Stimulated activated CD8-positive, alpha-beta memory T cell treated with anti-CD3 and anti-CD28 coated beads, Interleukin-7, amount 100 ng/mL, for 48 hours (primary cell): Measurements from ENCODE around the gene ZFP36.

Experiments
- DNase-seq, 2 donors: peaks; one replicate each; pipeline ENCODE4 v3.0.0-alpha.2; 2020; ENCODE audit warnings: low read depth in 1 of 2; ENCODE audit errors: extremely low read depth in 1 of 2

Gene ZFP36

GRCh38 chr19:39405261-39405957 lies 1.2 kb upstream of the ZFP36 start:
- DNase-seq, result no peak

- peak; percentile 68 to 89 for DNase-seq
These were observed 540 bp upstream of the ZFP36 start for GRCh38 chr19:39405958-39406655.

DNA sequence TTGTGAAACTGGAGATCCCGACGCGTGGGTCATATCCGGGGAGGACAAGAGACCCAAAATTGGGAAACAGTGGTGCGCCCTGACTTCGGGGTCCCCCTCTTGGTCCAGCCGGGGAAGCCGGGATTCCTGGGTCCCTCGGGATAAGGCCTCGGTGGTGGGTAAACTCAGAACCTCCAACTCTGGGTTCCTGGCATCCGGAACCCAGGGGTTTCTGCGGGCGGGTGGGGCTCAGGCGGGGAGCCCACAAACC lies 688 bp downstream of the ZFP36 start:
- no peak for DNase-seq

- DNase-seq, result no peak
These were observed 1.2 kb downstream of the ZFP36 start for GRCh38 chr19:39407660-39408391.

GRCh38 chr19:39408392-39409207 lies 2.0 kb downstream of the ZFP36 start:
- DNase-seq, result no peak

DNA sequence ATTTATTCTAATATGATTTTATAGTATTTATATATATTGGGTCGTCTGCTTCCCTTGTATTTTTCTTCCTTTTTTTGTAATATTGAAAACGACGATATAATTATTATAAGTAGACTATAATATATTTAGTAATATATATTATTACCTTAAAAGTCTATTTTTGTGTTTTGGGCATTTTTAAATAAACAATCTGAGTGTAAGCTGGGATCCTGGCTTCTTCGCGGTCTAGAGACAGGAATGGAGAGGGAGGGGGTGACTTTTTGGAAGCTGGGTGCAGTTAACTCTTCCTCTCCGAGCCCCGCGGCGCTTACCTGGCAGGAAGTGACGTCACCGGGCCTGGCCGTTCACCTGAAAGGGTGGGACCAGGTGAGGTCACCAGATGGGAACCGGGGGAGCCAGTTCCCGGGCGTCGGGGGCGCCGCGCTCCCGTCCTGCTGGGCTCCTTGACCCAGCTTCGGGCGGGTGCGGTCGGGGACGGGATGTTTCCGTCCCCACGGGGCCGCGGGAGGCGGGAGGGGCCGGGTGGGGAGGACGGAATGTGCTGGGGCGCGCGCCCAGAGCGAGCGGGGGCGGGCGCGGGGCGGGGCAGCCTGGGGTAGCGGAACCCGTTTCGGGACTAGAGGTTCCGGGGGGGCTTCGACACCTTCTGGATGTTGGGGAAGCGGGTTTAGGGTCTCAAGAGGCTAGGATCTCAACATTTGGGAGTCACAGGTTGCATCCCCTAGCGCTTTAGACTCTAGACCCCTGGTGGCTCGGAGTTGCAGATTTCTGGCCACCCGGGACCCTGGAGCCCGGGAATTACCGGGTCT lies 2.8 kb downstream of the ZFP36 start:
- peak in 1 of 2 donors; percentile 84 for DNase-seq

- no peak for DNase-seq
These were observed 3.6 kb downstream of the ZFP36 start for GRCh38 chr19:39410017-39410830.

DNA sequence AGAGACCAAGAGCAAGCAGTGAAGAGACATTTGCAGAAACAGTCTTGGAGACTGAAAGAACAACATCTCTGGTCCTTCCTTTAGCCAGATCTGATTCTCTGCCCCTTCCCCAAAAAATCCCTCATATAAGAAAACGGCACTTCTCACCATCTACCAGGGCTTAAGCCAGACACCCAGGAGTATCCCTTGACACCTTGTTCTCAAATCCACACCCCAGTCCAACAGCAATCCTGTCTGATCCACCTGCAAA lies 4.1 kb downstream of the ZFP36 start:
- DNase-seq, result no peak

DNA sequence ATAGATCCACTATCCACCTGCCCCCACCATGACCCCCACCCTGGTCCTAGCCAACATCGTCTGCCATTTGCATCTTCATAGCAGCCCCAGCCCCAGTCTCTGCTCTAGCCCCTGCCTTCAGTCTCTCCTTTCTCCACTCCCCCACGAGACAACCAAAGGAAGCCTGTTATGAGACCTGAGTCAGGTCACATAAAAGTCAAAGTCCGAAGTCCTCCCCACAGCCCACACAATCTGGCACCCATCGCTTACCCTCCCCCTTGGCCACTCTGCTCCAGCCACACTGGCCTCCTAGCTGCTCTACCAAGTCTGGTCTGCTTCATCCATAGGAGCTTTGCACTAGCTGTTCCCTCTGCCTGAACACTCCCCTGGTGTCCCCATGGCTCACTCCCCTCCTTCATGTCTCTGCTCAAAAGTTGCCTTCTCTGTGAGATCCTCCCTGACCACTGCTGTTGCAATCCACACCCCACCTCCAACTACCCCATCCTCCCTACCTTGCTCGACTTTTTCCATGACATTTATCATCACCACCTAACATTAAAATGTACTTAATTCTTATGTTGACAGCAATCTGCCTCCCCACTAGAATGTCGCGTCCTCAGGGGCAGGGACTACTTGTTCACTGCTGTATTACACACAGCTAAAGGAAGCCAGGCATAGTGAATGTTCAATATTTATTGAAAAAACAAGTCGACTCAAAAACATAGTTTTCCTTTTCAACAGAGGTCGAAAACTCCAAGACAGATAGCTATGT lies 4.6 kb downstream of the ZFP36 start:
- no peak for DNase-seq

GRCh38 chr19:39411832-39412099 lies 5.1 kb downstream of the ZFP36 start:
- DNase-seq, result peak; percentile 67 to 85

GRCh38 chr19:39412100-39412866 lies 5.6 kb downstream of the ZFP36 start, which contains the start of gene PLEKHG2:
Gene PLEKHG2 (plus strand): TSS chr19:39412669. CDS start chr19:39414087, 1,418 bp downstream.
- DNase-seq, result peak; percentile 90 to 95

GRCh38 chr19:39412867-39413271 lies 6.2 kb downstream of the ZFP36 start:
- DNase-seq, result no peak

DNA sequence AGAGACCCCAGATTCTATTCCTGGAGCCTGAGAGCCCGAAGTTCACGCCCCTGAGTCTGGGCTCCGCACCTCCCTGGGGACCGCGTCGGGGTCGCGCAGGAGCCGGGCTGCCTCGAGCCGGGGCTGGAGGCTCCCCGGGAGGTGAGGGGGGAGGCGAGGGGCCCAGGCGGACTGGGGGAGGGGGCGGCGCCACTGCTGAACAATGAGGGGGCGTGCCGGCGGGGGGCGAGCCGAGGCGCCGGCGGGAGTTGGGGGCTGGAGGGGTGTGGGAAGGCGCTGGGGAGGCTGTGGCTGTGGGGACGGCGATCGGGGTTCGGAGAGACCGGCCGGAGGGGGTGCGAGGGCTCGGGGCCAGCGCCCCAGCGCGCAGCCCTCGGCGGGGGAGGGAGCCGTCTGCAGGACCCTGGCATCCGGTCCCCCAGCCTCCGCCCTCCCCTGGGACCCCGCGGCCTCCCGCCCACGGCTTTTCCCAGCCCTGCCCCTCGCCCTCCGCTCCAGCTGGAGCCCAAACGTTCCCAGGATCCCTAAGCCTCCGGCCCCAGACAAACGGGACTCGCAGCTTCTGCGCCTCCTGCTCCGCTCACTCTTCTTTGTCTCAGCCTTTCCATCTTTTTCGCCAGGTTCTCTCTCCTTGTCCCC lies 6.7 kb downstream of the ZFP36 start:
- DNase-seq, result no peak

GRCh38 chr19:39413911-39414608 lies 7.4 kb downstream of the ZFP36 start:
- no peak for DNase-seq

- no peak for DNase-seq
These were observed 8.7 kb downstream of the ZFP36 start for GRCh38 chr19:39415111-39416046.
